IPS-18c (cell line): ENCODE results near the gene PTPRB.

ENCODE experiments used
- H3K4me3 ChIP-seq: 2 replicates; pipeline ENCODE4 v1.7.0; 2013; ENCODE audit warnings: low read depth, mild to moderate bottlenecking, low read length, moderate library complexity; ENCODE audit not compliant: insufficient read depth
- H3K9me3 ChIP-seq: one replicate; pipeline ENCODE4 v1.6.1; 2013; ENCODE audit warnings: mild to moderate bottlenecking, low read length, moderate library complexity; ENCODE audit not compliant: control insufficient read depth, insufficient read depth

Gene PTPRB

DNA sequence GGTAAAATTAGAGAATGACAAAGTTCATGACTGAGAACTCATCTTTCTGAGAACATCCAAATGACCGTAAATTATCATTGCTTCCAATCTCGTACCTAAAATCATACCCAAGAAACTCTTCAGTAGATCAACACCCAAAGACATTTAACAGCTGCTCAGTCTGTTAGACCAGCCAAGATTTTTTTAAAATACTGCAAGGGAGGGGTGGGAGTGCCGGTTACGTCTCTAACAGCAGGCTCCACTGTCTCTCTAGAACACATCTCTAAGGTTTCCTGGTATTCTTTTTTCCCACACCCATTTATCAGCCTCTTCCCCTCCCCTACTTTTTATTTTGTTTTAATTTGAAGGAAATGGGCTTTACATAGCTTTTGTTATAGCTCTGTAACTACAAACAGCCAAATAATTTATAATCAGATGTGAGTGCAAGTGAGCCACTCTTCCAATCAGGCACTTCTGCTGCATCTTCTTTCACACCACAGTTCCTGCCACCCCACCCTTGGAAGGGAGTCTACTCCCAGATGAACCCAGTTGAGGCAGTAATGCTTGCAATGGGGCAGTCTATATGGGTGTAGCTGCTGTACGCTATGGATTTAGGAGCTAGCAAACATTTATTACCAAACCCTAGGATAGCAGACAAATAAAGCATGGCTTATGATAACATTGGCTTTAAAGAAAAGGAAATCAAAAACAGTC lies 21.9 kb downstream of the PTPRB start:
- Histone ChIP-seq H3K4me3 (no peak overlapping the region), H3K9me3 (no peaks in the 10 kb centered on the region)

GRCh38 chr12:70609739-70610491 lies 27.3 kb downstream of the PTPRB start:
- peak overlapping the region; percentile 60 for H3K4me3 ChIP-seq
- no peaks in the 10 kb centered on the region for H3K9me3 ChIP-seq

GRCh38 chr12:70609203-70609602 lies 28.0 kb downstream of the PTPRB start:
- peak overlapping the region; percentile 60 for H3K4me3 ChIP-seq
- no peaks in the 10 kb centered on the region for H3K9me3 ChIP-seq

GRCh38 chr12:70608184-70608583 lies 29.0 kb downstream of the PTPRB start:
- Histone ChIP-seq H3K9me3 (no peaks in the 10 kb centered on the region), H3K4me3 (no peak overlapping the region)

DNA sequence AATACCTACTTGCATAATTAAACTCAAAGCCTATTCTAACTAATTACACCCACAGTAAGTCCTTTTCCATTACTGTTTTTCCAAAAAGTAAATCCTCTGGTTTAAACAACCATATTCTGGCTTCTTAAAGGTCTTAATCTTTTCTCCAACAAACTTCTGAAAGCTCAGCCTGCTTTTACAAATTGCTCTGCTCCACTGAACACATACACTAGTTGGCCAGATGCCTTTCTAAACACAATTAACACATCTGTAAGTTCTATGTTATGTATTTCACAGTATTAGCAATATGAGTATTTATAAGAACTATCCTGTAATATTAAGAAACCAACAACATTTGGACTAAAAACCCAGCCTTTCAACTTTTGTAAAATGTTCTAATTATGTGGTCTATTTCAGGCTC lies 30.1 kb downstream of the PTPRB start:
- H3K9me3 ChIP-seq, result no peaks in the 10 kb centered on the region
- H3K4me3 ChIP-seq, result no peak overlapping the region

- H3K9me3 ChIP-seq, result no peaks in the 10 kb centered on the region
- H3K4me3 ChIP-seq, result no peak overlapping the region
Observed at GRCh38 chr12:70605976-70606375, 31.3 kb downstream of the PTPRB start.

- H3K9me3 ChIP-seq, result no peaks in the 10 kb centered on the region
- no peak overlapping the region for H3K4me3 ChIP-seq
Observed at GRCh38 chr12:70604662-70605061, 32.6 kb downstream of the PTPRB start.

DNA sequence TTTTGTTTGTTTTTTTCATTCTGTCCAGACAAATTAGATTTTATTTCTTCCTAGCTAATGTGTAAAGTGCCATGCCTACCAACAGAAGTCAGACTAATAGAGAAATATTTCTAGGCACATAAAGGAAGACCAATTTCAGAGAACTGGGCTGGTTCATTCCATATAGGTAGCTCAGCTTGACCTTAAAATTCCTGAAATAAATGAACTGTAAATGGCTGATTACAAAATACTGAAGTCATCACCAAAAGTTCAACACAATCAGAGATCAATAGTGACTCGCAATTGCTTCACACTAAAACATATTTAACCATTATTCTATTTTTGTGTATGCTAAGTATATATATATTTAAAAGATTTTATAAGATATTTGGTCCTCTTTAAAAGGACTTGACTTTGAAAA lies 34.2 kb downstream of the PTPRB start:
- Histone ChIP-seq H3K4me3 (no peak overlapping the region), H3K9me3 (no peaks in the 10 kb centered on the region)

GRCh38 chr12:70598467-70599193 lies 38.6 kb downstream of the PTPRB start:
- H3K9me3 ChIP-seq, result no peaks in the 10 kb centered on the region
- no peak overlapping the region for H3K4me3 ChIP-seq

DNA sequence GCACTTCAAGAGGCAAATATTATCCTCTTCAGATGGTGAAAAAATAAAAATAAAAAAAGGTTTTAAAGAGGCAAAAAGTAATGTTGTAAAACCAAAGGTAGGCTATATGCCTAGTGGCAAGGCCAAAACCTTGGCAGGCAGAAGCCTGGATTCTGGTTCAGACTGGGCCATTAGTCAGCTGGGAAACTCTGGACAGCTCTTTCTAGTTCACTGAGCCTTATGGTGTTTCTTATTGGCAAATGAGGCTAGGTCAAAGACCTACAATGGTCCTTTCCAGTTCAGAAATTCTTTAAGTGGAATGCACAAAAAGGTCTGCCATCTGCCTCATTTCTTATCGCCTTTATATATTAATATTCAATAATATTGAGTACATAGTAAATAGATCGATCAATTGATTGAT lies 44.6 kb downstream of the PTPRB start:
- Histone ChIP-seq H3K4me3 (no peak overlapping the region), H3K9me3 (no peaks in the 10 kb centered on the region)

DNA sequence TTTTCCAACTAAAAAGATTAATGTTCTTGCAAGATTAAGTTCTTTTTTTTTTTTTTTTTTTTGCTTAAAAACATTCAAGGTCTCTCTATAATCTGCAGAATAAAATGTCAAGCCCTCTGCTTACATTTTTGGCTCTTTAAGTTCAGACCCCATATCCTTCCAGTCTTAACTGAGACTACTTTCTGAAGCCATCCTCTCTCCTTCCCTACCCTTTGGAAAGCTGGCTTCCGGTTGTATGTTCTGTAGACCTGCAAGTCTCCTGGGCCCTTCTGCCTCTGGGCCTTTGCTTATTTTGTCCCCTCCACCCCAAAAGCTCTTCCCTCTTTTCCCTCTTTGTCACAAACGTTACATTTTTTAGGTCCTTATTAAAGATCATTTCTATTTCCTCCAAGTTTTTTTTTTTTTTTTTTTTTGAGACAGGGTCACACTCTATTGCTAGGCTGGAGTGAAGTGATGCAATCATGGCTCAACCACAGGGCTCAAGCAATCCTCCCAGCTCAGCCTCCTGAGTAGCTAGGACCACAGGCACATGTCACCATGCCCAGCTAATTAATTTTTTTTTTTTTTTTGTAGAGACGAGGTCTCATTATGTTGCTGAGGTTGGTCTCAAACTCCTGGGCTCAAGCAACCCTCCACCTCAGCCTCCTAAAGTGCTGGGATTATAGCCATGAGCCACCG lies 46.5 kb downstream of the PTPRB start:
- no peaks in the 10 kb centered on the region for H3K9me3 ChIP-seq
- H3K4me3 ChIP-seq, result no peak overlapping the region

GRCh38 chr12:70590051-70590450 lies 47.2 kb downstream of the PTPRB start:
- H3K4me3 ChIP-seq, result no peak overlapping the region
- peaks cover under 1% of the 10 kb centered on the region for H3K9me3 ChIP-seq

DNA sequence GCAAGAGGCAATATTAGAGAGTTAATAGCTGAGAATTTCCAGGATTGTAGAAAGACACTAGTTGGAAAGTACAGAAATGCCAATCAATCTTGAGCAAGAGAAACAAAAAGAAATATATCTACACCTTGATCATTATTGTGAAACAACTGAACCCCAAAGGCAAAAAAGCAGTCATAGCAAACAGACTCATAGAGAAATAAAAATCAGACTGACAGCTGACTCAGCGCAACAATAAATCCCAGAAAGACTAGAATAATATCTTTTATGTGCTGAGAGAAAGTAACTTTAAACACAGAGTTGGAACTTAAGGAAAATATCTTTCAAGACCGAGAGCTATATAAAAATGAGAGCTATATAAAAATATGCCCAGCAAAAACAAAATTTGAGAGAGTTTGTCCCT lies 52.9 kb downstream of the PTPRB start:
- H3K9me3 ChIP-seq, result peaks cover 3% of the 10 kb centered on the region

GRCh38 chr12:70583251-70583650 lies 54.0 kb downstream of the PTPRB start:
- Histone ChIP-seq H3K4me3 (no peak overlapping the region), H3K9me3 (peaks cover 3% of the 10 kb centered on the region)

More for the DNA sequence above, 52.9 kb downstream of the PTPRB start:
- no peak overlapping the region for H3K4me3 ChIP-seq

DNA sequence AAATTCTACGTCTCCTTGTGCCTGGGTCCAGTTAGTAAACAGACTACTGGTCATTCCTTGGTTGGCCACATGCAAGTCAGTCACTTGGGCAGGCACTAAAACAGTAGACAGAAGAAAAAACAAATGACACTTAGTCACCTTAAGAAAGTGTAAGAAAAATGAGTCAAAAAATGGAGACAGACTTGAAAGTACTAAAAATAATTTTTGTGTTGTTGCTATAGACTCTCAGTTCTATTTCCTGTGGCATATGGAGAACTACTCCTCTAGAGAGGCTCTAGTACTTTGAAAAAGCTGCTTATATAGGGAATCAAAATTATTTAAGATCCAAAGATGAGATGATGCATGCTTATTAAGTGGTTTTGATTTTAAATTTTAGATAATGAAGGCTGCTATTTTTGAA lies 56.0 kb downstream of the PTPRB start:
- Histone ChIP-seq H3K9me3 (peaks cover 3% of the 10 kb centered on the region), H3K4me3 (no peak overlapping the region)

DNA sequence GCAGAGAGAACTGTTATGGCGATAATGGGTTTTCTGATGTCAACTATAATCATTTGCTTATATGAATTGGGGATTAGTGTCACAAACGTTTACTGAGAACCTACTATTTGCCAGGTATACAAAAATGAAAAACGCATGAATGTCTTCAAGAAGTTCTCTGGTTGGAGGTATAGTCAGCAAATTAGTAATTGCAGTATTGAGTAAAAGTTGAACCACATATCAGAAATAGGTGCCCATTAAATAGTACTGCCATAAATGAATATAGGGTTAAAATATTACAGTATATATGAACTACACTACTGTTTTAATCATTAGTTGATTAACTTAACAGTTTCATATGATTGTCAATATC lies 60.0 kb downstream of the PTPRB start:
- Histone ChIP-seq H3K9me3 (no peaks in the 10 kb centered on the region), H3K4me3 (no peak overlapping the region)

GRCh38 chr12:70576341-70577282 lies 60.6 kb downstream of the PTPRB start:
- Histone ChIP-seq H3K4me3 (no peak overlapping the region), H3K9me3 (no peaks in the 10 kb centered on the region)
